ENCODE measurements around the gene POU3F3. TPM values are rescaled to one million over a fixed set of nuclear protein-coding genes. Genes with fewer than 3 reads are reported as not detected.
A peak's percentile ranks its signal among the peaks of the same experiment; 100 is the strongest.

Gene POU3F3
- total and polyA plus RNA-seq, 3 donors from 2014 or later, result 0.71 to 1.7 (median 0.96) TPM

GRCh38 chr2:104873689-104874054 lies 19.8 kb downstream of the POU3F3 start:
- no peak for DNase-seq
- Histone ChIP-seq H3K27ac (no peak overlapping the region), H3K36me3 (ENCODE audit: low read depth, missing control alignments) (no peaks in the 10 kb centered on the region), H3K27me3 (no peaks in the 10 kb centered on the region), H3K9me3 (no peaks in the 10 kb centered on the region), H3K4me3 (peak overlapping the region; percentile 55 to 60), H3K4me1 (no peaks in the 10 kb centered on the region)
- 15 to 27% methylated on average over 10 to 17 of the region's 17 CpGs for WGBS, 2 donors
- intact Hi-C loops (cut with DNase I; ENCODE audit: low total_unique reads), result no loop called here
- TF ChIP-seq POLR2A (IDR thresholded peaks at IDR 0.05), result no peak
- TF ChIP-seq, protein P1, sequence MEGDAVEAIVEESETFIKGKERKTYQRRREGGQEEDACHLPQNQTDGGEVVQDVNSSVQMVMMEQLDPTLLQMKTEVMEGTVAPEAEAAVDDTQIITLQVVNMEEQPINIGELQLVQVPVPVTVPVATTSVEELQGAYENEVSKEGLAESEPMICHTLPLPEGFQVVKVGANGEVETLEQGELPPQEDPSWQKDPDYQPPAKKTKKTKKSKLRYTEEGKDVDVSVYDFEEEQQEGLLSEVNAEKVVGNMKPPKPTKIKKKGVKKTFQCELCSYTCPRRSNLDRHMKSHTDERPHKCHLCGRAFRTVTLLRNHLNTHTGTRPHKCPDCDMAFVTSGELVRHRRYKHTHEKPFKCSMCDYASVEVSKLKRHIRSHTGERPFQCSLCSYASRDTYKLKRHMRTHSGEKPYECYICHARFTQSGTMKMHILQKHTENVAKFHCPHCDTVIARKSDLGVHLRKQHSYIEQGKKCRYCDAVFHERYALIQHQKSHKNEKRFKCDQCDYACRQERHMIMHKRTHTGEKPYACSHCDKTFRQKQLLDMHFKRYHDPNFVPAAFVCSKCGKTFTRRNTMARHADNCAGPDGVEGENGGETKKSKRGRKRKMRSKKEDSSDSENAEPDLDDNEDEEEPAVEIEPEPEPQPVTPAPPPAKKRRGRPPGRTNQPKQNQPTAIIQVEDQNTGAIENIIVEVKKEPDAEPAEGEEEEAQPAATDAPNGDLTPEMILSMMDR (IDR thresholded peaks at IDR 0.05), result peak in 1 of 3 experiments; percentile 4

DNA sequence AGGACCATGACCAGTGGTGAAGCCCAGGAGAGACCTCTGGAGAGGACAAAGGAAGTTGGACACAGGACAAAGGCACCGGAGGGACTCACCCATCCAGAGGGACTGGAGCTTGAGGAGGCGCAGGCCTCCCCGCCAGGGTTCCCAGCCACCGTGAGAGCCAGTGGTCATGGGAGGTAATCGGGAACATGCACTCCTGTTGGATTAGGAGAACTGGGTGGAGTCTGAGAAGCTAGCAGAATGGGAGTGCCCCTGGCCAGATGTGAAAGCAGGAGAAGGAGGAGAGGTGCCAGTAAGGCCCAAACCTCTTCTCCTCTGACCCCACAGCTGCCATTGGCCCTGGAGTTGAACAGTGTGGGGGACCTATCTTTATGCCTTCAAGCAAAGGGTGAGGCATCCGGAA lies 20.3 kb downstream of the POU3F3 start:
- Histone ChIP-seq H3K4me1 (no peaks in the 10 kb centered on the region), H3K27me3 (no peaks in the 10 kb centered on the region), H3K36me3 (ENCODE audit: low read depth, missing control alignments) (no peaks in the 10 kb centered on the region), H3K4me3 (peak overlapping the region in 1 of 2 donors; percentile 60), H3K27ac (no peak overlapping the region), H3K9me3 (no peaks in the 10 kb centered on the region)
- intact Hi-C loops (cut with DNase I; ENCODE audit: low total_unique reads), result no loop called here
- TF ChIP-seq, protein P1 (IDR thresholded peaks at IDR 0.05), result no peak
- no peak for TF ChIP-seq POLR2A (IDR thresholded peaks at IDR 0.05)
- WGBS, 2 donors, result 31 to 57% methylated on average over 6 of the region's 6 CpGs
- no peak for DNase-seq

DNA sequence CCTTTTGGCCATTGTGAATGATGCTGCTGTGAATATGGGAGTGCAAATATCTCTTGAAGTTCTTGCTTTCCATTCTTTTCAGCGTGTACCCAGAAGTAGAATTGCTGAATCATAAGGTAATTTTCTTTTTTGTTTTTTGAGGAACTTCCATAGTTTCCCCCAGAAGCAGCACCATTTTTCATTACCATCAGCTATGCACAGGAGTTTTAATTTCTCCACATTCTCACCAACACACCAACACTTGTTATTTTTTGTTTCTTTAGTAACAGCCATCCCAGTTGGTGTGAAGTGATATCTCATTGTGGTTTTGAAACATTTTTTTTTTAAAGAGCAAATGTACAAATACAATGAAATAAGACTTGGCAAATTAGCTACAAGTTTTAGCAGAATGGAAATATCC lies 21.3 kb downstream of the POU3F3 start:
- no peak for DNase-seq
- Histone ChIP-seq H3K27ac (no peak overlapping the region), H3K36me3 (ENCODE audit: low read depth, missing control alignments) (no peaks in the 10 kb centered on the region), H3K4me1 (no peaks in the 10 kb centered on the region), H3K4me3 (no peak overlapping the region), H3K9me3 (no peaks in the 10 kb centered on the region), H3K27me3 (no peaks in the 10 kb centered on the region)
- intact Hi-C loops (cut with DNase I; ENCODE audit: low total_unique reads), result no loop called here
- TF ChIP-seq, protein P1 (IDR thresholded peaks at IDR 0.05), result no peak
- TF ChIP-seq POLR2A (IDR thresholded peaks at IDR 0.05), result no peak
- WGBS, 2 donors, result 62 to 64% methylated on average over 1 of the region's 1 CpG

DNA sequence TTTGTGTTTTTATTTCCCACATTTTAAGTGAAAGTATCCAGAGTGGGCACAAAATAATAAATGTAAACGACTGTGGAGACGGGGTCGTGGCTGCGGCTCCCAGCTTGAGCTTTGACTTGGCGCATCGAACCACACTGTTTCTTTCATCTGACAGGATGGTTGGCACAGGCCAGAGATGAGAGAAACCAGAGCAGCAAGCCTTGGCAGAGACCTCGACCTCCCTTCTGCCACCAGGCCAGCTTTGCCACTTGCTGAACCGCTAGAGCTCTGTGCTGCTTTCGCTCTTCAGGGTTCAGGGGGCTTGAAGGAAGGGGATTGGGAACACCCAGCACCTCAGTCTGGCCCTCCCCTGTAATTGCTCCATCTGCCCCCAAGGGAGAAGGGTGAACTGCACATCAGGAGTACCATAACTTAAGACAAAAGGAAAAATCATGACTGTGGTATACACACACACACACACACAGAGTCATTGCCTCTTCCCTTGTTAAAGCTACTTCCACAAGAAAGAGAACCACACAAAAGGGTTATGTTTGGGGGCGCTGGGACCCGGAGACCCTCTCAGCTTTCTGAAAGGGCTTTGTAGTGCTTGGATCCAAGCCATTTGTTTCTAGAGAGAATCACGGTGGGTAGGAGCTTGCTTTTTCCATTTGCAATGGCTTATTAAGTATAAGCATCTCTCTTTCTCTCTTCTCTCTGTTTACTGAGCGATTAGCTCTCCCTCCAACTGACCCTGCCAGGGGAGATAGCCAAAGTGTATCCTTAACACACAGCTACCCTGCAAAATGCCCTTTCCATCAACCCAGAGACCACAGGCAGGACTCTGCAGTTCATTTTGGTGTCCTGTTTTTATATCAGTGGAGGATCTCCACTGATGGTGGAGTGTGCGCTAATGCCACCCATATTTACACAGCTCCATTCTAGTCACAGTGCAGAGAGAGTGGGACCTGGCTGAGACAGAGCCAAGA lies 23.0 kb downstream of the POU3F3 start:
- Histone ChIP-seq H3K27ac (no peak overlapping the region), H3K9me3 (no peaks in the 10 kb centered on the region), H3K36me3 (ENCODE audit: low read depth, missing control alignments) (no peaks in the 10 kb centered on the region), H3K4me3 (no peak overlapping the region), H3K4me1 (no peaks in the 10 kb centered on the region), H3K27me3 (no peaks in the 10 kb centered on the region)
- intact Hi-C loops (cut with DNase I; ENCODE audit: low total_unique reads), result no loop called here
- DNase-seq, result no peak
- WGBS, 2 donors, result 78 to 83% methylated on average over 14 of the region's 14 CpGs
- TF ChIP-seq POLR2A (IDR thresholded peaks at IDR 0.05), result no peak
- TF ChIP-seq, protein P1 (IDR thresholded peaks at IDR 0.05), result no peak
